Erythroblast (primary cell): Measurements from ENCODE around the gene KCTD2.

Experiments used
- DNase-seq, 2 experiments: peaks; one replicate each; lab custom pipeline; 2025; lab: John Stamatoyannopoulos, UW
- GATA1 ChIP-seq: IDR thresholded peaks from 2 replicates; pipeline ENCODE4 v1.6.1; 2011; ENCODE audit warnings: low read depth, mild to moderate bottlenecking, control low read depth, low read length, moderate library complexity
- POLR2A ChIP-seq: IDR thresholded peaks from 2 replicates; pipeline ENCODE4 v1.6.1; 2011; ENCODE audit warnings: mild to moderate bottlenecking, low read length

The KCTD2 gene

DNA sequence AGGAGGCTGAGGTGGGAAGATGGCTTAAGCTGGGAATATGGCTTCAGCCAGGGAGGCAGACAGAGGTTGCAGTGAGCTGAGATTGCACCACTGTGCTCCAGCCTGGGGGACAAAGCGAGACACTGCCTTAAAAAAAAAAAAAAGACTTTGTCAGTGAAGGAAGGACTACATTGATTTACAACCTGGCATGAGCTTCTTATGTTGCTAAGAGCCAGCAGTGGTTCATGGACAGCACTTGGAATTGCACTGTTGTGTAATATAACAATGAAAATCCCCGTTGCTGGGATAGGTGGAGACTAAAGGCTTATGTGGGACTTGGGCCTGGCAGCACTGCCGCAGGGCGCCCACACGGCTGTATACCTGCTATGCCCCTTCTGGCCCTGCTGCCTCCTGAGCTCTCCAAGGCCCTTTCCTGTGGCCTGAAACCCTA, 26.6 kb downstream of the KCTD2 start:
- no peak for DNase-seq
- TF ChIP-seq GATA1 = no peak
- no peak for TF ChIP-seq POLR2A

DNA sequence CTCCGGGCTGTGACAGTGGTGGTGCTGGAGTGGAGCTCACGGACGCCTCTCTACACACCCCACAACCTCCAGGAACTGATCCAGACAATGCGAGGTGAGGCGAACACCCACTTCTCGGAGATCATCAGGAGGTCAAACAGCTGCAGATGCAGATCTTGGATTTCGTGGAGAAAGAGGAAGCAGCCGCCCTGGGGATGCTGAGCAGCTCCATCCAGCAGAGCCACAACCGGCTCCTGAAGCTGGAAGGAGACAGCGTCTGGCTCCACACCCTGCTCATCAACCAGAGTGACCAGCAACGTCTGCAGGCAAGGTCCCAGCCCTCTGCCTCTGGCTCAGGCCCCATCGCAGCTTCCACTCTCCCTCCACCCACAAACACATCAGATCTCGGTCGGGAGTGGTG, 27.5 kb downstream of the KCTD2 start:
- TF ChIP-seq GATA1 = no peak
- no peak for TF ChIP-seq POLR2A
- DNase-seq = no peak

DNA sequence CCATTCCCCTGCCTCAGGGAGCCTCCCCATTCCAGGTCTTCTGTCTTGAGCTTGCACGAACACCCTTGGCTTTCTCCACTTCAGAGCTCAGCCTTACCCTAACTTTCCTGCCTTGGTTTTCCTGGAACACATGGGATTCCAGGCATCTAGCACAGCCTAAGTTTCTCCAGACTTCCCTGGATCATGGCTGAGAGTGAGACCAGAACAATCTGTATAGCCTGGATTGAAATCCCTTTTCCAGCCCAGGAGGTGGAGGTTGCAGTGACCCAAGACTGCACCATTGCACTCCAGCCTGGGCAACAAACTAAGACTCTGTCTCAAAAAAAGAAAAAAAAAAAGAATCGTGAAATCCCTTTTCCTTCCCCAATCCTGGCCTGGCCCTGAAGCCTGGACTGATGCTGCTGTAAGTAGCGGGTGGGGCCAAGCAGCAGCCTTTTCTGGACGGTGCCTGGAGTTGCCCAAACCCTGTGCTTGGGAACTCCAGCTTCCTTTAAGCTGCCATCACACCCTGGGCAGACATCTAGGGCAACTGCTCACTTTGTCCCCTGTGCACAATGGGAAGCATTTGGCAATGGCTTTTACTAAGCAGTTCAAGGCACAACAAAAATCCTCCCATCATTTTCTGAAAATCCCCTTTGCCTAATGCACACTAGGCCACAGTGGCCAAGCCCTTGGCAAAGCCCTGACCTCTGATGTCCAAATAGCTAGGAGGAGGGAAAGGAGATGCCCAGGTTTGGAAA, 28.7 kb downstream of the KCTD2 start:
- DNase-seq = no peak
- TF ChIP-seq GATA1 (no peak), POLR2A (no peak)

DNA sequence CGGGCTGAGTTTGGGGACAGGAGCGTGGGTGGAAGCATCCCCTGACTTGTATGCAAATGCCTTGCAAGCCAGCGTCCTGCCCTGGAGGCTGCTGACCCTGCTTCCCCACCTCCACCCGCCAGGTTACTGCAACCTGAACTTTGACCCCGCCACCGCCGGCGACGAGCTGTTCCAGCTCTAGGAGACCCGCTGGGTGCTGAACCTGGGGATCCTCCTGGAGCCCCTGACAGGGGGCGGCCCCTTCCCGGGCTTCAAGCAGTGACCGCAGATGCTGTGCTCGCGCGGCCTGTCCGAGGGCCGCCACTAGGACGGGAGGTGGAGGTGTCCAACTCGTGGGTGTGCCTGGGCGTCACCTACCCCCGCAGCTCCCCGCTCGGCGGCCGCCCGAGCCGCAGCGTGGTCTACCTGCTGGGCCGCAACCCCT, 30.1 kb downstream of the KCTD2 start:
- TF ChIP-seq GATA1 (no peak), POLR2A (no peak)
- no peak for DNase-seq

DNA sequence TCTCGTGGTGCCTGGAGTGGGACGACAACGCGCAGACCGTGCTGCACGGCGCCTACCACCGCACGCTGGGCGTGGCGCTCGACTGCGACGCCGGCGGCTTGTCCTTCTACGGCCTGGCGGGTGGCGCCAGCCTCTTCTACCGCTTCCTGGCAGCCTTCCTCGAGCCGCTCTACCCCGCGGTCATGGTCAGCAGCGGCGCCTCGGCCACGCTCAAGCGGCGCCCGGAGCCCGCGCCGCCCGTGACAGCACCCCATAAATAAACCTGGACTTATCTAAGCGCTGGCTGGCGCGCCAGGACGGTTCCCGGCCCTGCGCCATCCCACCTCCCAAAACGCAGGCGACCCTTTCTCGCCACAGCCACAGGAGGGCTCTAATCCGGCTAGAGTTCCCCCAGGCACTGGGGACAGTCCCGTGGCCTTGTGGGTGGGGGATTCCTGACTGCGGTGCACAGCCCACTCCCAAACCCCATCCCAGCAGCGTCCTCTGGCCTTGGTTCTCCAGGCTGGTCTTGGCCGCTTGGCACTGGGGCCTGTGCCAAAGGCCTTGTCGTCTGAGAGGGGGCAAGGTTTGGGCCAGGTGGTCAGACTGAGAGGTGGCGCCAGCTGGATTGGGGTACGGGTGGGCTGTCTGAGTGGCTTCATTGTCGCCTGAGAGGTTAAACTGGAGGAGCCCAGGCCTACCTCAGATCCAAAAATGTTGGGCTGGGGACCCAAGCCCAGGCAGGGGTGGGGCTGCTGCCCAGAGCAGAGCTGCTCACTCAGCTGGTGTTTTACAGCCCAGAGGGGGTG, 30.7 kb downstream of the KCTD2 start:
- DNase-seq = peak; percentile 72 to 73
- no peak for TF ChIP-seq GATA1
- no peak for TF ChIP-seq POLR2A

DNA sequence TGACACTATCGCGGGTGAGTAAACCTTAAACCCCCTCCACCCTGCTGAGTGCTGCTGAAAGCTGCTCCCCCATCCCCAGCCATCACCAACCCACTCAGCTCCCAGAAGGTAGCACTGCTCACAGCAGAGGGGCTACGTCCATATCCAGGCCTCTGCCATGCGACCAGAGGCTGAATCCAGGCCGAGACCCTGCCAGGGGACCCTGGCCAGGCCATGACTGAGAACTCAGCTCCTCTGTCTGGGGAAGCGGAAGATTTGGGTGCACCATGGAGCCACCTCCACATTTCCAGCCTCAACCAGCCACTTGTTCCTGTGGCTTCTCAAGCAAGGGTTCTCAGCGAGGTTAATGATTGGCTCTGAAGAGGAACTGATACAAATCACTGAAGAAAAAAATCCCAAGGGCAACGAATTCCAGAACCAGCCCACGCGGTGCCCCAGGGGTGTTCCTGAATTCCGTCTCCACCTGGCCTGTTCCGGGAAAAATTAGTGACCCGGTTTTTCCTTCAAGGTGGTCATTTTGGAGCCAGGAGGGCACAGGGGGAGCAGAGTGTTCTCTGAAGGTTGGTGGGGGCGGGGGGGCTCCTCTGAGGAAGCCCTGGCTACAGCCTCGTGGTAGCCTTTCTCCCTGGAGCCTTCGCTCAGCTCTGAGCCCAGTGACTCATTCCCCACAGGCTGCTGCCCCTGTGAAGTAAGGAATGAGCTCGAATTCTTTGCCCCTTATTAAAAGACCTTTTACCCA, 31.4 kb downstream of the KCTD2 start:
- no peak for DNase-seq

DNA sequence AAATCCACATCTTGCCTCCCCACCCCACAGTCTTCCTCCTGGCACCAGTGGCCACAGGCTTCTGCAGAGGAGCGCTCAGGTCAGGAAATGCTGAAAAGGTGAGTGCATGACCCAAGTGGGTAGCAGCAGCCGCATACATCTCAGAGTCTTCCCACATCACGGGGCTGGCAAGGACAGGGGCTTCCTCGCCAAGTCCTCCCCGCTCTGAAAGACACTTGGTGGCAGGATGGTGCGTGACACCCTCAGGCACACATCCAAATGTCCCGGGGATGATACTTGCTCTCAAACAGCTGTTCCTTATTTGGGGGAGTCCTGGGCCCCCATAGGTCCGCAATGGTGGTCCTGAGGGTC, 32.0 kb downstream of the KCTD2 start:
- no peak for DNase-seq
- TF ChIP-seq GATA1 = no peak
- no peak for TF ChIP-seq POLR2A

More for the DNA sequence above, 31.4 kb downstream of the KCTD2 start:
- TF ChIP-seq GATA1 (no peak), POLR2A (no peak)

DNA sequence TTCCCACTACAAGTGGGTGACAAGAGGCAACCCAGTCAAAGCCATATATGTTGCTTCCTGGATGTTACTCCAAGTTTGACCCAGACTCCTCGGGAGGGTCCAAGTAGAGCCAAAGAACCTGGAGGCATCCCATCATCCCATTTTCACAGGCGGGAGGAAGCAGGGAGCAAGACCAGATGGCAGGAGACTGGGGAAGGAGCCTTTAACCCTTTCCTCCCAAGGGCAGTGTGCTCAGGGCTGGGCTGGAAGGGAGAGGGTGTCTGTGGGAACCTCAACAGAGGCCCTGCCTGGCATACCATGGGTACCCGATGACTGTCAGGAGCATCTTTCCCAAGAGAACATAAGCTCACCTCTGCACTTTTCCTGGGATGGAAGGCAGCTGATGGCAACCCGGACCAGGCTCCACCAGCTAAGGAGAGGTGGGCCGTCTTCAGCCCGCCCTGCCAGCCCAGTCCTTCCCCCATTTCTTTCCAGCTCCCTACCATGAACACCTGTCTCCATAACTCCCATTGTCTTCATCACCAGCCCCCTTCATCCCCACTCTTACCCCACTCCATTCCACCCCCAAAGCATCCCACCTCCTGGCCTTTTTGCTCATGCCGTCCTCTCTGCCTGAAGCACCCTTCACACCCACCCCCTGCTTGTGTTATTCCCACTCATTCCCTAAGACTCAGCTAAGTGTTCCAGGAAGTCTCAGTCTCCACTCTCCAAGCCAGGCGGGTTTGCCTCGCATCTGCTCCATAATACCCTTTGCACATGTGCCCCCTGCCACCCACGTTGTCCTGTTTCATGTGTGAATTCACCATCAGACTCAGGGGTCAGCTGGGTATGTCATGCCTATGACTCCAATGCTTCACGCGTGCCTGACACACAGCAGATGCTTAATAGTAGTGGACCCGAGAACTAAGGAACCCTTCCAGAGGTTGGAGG, 34.9 kb downstream of the KCTD2 start:
- DNase-seq = no peak
- no peak for TF ChIP-seq POLR2A
- TF ChIP-seq GATA1 = no peak

DNA sequence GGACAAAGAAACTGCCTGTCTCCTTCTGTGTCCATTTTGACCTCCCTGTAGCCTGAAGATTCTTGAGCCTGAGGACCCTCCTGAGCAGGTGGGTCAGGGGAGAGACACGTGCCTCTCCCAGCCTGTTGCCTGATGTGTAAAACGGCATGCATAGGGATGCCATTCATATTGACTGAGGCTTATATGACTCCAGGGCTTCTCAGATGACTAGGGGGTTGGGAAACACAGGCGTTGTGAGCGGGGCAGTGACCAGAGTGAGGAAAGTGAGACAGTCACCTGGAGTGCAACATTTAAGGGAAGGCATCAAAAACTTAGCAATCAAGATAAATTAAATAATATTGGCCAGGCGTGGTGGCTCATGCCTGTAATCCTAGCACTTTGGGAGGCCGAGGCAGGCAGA, 35.7 kb downstream of the KCTD2 start:
- TF ChIP-seq POLR2A = no peak
- TF ChIP-seq GATA1 = no peak
- DNase-seq = no peak

DNA sequence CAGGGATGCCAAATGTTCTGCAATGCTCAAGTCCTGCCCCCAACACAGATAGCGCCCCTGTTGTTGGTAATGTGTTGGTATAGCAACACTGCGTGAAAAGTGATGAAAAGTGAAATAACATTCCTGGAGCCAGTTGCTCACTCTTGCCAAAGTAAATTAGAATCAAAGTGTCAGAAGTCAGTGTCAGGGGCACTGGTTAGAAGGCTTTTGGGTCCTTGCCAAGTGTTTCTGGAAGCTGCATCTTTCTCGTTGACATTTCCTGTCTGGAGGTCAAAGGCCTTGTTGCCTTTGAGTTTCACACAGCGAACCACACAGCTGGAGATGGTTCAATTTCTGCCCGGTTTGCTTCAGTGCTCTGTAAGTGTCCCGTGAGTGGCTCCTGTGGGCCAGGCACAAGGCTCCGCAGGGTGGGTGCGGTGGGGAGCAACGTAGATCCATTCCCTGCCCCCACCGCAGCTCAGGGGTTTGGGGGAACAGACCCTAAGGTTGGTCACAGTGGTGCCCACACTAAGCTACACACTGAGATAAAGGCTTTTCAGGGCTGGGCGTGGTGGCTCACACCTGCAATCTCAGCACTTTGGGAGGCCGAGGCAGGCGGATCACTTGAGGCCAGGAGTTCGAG, 37.1 kb downstream of the KCTD2 start:
- DNase-seq = no peak
- no peak for TF ChIP-seq GATA1
- TF ChIP-seq POLR2A = no peak

DNA sequence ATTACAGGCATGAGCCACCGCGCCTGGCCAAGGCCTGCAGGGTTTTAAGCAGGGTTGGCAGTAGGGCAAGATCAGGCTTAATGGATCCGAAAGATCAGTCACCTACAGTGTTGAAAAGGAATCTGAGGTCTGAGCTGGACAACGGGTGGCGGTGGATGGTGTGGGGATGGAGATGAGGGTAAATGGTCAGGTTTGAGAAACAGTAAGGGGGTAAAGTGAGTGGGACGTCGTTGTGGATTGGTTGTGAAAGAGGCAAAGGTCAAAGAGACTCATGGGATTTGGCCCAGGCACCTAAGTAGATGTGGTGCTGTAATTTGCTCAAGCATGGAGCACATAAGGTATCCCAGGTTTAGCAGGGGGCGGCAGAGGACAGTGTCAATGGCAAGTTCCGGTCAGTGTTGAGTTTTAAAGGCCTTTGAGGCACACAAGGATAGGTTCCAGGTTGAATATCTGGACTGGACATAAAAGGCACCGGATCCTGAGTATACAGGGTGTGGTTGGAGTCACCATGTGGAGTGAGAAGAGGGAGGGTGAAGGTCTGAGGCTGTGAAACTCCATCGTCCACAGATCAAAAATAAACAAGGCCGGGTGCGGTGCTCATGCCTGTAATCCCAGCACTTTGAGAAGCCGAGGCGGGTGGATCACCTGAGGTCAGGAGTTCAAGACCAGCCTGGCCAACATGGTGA, 39.6 kb downstream of the KCTD2 start:
- no peak for DNase-seq
- TF ChIP-seq GATA1 = no peak
- no peak for TF ChIP-seq POLR2A

DNA sequence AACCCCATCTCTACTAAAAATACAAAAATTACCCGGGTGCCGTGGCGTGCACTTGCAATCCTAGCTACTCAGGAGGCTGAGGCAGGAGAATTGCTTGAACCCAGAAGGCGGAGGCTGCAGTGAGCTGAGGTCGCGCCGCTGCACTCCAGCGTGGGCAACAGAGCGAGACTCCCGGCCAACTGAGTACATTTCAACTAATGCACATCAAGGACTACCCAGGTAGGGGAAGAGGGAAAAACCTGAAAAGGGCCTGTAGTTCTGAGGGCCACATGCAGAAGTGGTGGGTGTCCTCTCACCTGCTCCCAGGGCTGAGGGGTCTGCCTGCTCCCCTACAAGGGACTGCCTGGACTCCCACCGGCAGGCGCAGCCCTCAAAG, 40.1 kb downstream of the KCTD2 start:
- DNase-seq = no peak
- no peak for TF ChIP-seq POLR2A
- no peak for TF ChIP-seq GATA1
